CD14-positive monocyte (primary cell): ENCODE data around the gene CTR9. TPM values are rescaled to one million over a fixed set of nuclear protein-coding genes. Genes with fewer than 3 reads are reported as not detected.

ENCODE experiments used
- DNase-seq, 3 donors: peaks; one replicate each; pipeline ENCODE4 v3.0.0-alpha.2; 2011 to 2022
- H2AFZ ChIP-seq: 2 replicates; pipeline ENCODE4 v1.6.0; 2012; ENCODE audit warnings: mild to moderate bottlenecking, low read depth, low read length, inconsistent platforms; ENCODE audit not compliant: insufficient read depth, poor library complexity, severe bottlenecking
- H3K27ac ChIP-seq, 2 donors: 1 replicate in 1 of 2; 2 replicates in 1 of 2; pipeline ENCODE4 v1.5.1; 2012 to 2013; ENCODE audit warnings: low read length in 2 of 2, control low read depth in 1 of 2, inconsistent platforms in 1 of 2, low read depth in 1 of 2, mild to moderate bottlenecking in 1 of 2
- H3K27me3 ChIP-seq, 2 donors: one replicate each; pipeline versions ENCODE4 v1.6.0 to v1.6.1; 2011 to 2013; ENCODE audit warnings: low read length in 2 of 2; ENCODE audit not compliant: control insufficient read depth in 2 of 2, insufficient read depth in 2 of 2
- H3K36me3 ChIP-seq, 2 donors: replicated peaks in 1 of 2; 1 replicate in 1 of 2; 2 replicates in 1 of 2; pipeline versions ENCODE4 v1.5.1 to v1.6.1; 2012 to 2013; ENCODE audit warnings: low read length in 2 of 2, control low read depth in 1 of 2, inconsistent platforms in 1 of 2, mild to moderate bottlenecking in 1 of 2; ENCODE audit not compliant: insufficient read depth in 2 of 2, control insufficient read depth in 1 of 2
- H3K4me1 ChIP-seq, 2 donors: 1 replicate in 1 of 2; 2 replicates in 1 of 2; pipeline versions ENCODE4 v1.5.1 to v1.6.1; 2012 to 2013; ENCODE audit warnings: low read length in 2 of 2, control low read depth in 1 of 2, inconsistent platforms in 1 of 2, mild to moderate bottlenecking in 1 of 2, moderate library complexity in 1 of 2; ENCODE audit not compliant: insufficient read depth in 2 of 2, control insufficient read depth in 1 of 2
- H3K4me2 ChIP-seq: replicated peaks from 2 replicates; pipeline ENCODE3; 2012; ENCODE audit warnings: low read length, moderate library complexity, mild to moderate bottlenecking; ENCODE audit not compliant: poor library complexity, severe bottlenecking; ENCODE audit errors: extremely low read depth
- H3K4me3 ChIP-seq, 3 experiments: fragments of 200-600 bp in 1 of 3; sonication (generic) in 1 of 3; replicated peaks in 1 of 3; 1 replicate in 2 of 3; 2 replicates in 1 of 3; pipeline ENCODE4 v1.5.1; 2011 to 2013; ENCODE audit warnings: low read length in 3 of 3, mild to moderate bottlenecking in 3 of 3, control low read depth in 2 of 3, low read depth in 2 of 3, inconsistent platforms in 1 of 3, moderate library complexity in 1 of 3
- H3K79me2 ChIP-seq: 2 replicates; pipeline ENCODE4 v1.6.0; 2012; ENCODE audit warnings: mild to moderate bottlenecking, control low read depth, inconsistent platforms, low read length, moderate library complexity; ENCODE audit not compliant: insufficient read depth
- H3K9ac ChIP-seq: 2 replicates; pipeline ENCODE4 v1.6.0; 2017; ENCODE audit warnings: low read length, mild to moderate bottlenecking; ENCODE audit not compliant: insufficient read depth, poor library complexity, severe bottlenecking
- H3K9me3 ChIP-seq, 2 donors: replicated peaks in 1 of 2; 1 replicate in 1 of 2; 2 replicates in 1 of 2; pipeline versions ENCODE4 v1.5.1 to v1.6.1; 2012 to 2013; ENCODE audit warnings: low read length in 2 of 2, control low read depth in 1 of 2; ENCODE audit not compliant: control insufficient read depth in 1 of 2, insufficient read depth in 1 of 2
- H4K20me1 ChIP-seq: 2 replicates; pipeline ENCODE4 v1.6.0; 2012; ENCODE audit warnings: mild to moderate bottlenecking, low read length, control low read depth, moderate library complexity; ENCODE audit not compliant: insufficient read depth
- H3K27ac Mint-ChIP-seq, 7 donors: one replicate each; pipeline ENCODE4 v1.8.0; 2020; ENCODE audit warnings: mild to moderate bottlenecking in 7 of 7, mixed read lengths in 7 of 7, moderate library complexity in 6 of 7, inconsistent platforms in 2 of 7
- H3K27me3 Mint-ChIP-seq, 3 donors: one replicate each; pipeline ENCODE4 v1.8.0; 2021 to 2022; ENCODE audit warnings: low read depth in 3 of 3, mild to moderate bottlenecking in 3 of 3, mixed read lengths in 3 of 3, moderate library complexity in 3 of 3, inconsistent platforms in 1 of 3
- H3K36me3 Mint-ChIP-seq, 2 donors: one replicate each; pipeline ENCODE4 v1.8.0; 2020; ENCODE audit warnings: mixed read lengths in 2 of 2, inconsistent platforms in 1 of 2, mild to moderate bottlenecking in 1 of 2
- H3K4me1 Mint-ChIP-seq: one replicate; pipeline ENCODE4 v1.8.0; 2020; ENCODE audit warnings: mild to moderate bottlenecking, mixed read lengths
- H3K4me3 Mint-ChIP-seq, 2 donors: one replicate each; pipeline ENCODE4 v1.8.0; 2020; ENCODE audit warnings: mild to moderate bottlenecking in 2 of 2, mixed read lengths in 2 of 2, moderate library complexity in 1 of 2
- H3K9me3 Mint-ChIP-seq, 7 donors: one replicate each; pipeline ENCODE4 v1.8.0; 2020 to 2022; ENCODE audit warnings: mixed read lengths in 7 of 7, mild to moderate bottlenecking in 6 of 7, moderate library complexity in 6 of 7, inconsistent platforms in 2 of 7
- CTCF ChIP-seq: fragments of 200-600 bp; IDR thresholded peaks from one replicate; pipeline ENCODE4 v1.8.0; 2022; ENCODE audit warnings: antibody characterized with exemption, mild to moderate bottlenecking
- WGBS: methylation state at CpG from one replicate; pipeline ENCODE4 v1.1.5; 2013; ENCODE audit warnings: missing lambda C conversion rate; ENCODE audit not compliant: insufficient coverage; 5-methylcytosine and 5-hydroxymethylcytosine counted together
- intact Hi-C, 2 donors: fragments of 100-400 bp; cut with micrococcal nuclease; formaldehyde crosslinking; loops; one replicate each; pipeline versions ENCODE4 v1.15.0 to v1.15.1; 2023
- polyA plus RNA-seq, 3 donors: library from polyadenylated mRNA; depleted of rRNA in 1 of 3; unstranded in 2 of 3; stranded (reverse) in 1 of 3; fragments of 300-500 nt in 2 of 3; fragments of >200 nt in 1 of 3; fragmentation: Illumina TruSeq in 2 of 3; gene quantifications; 1 replicate in 2 of 3; 2 replicates in 1 of 3; pipeline ENCODE4 v1.2.3, GENCODE V29; 2012 to 2021

CTR9 gene
- polyA plus RNA-seq, 3 donors = 5.0 to 37.5 (median 18.3) TPM

GRCh38 chr11:10777393-10777793 lies 26.3 kb downstream of the CTR9 start:
- H3K9me3 Mint-ChIP-seq = no peaks in the 10 kb centered on the region
- intact Hi-C loops = no loop called here

GRCh38 chr11:10777806-10778205 lies 26.8 kb downstream of the CTR9 start:
- Histone ChIP-seq H3K4me2 (no peak overlapping the region), H3K4me3 (no peak overlapping the region), H4K20me1 (no peaks in the 10 kb centered on the region), H3K4me1 (peaks cover 10 to 13% of the 10 kb centered on the region in 2 donors), H3K27ac (peak overlapping the region in 1 of 2 donors; percentile 39), H3K9ac (no peak overlapping the region), H3K27me3 (no peaks in the 10 kb centered on the region), H2AFZ (no peak overlapping the region), H3K79me2 (no peaks in the 10 kb centered on the region), H3K9me3 (no peaks in the 10 kb centered on the region), H3K36me3 (peaks cover 47 to 56% of the 10 kb centered on the region in 2 donors)
- peak overlapping the region in 3 of 7 donors; percentile 14 to 50 (median 32) for H3K27ac Mint-ChIP-seq
- no peak overlapping the region for H3K4me3 Mint-ChIP-seq
- TF ChIP-seq CTCF = no peak
- H3K4me1 Mint-ChIP-seq = peaks cover 19% of the 10 kb centered on the region
- peaks cover 65 to 74% of the 10 kb centered on the region in 2 donors for H3K36me3 Mint-ChIP-seq
- H3K9me3 Mint-ChIP-seq = no peaks in the 10 kb centered on the region
- DNase-seq = peak in 2 of 3 donors; percentile 12 to 15
- intact Hi-C loops = no loop called here
- no peaks in the 10 kb centered on the region for H3K27me3 Mint-ChIP-seq
- no CpG with 5 or more reads among the region's 6 CpGs for WGBS

More at GRCh38 chr11:10777393-10777793, 26.3 kb downstream of the CTR9 start:
- WGBS = 46% methylated on average over 3 of the region's 3 CpGs
- Histone ChIP-seq H3K9me3 (no peaks in the 10 kb centered on the region), H3K9ac (no peak overlapping the region), H3K36me3 (peaks cover 47 to 60% of the 10 kb centered on the region in 2 donors), H3K27ac (peak overlapping the region in 1 of 2 donors; percentile 39), H3K27me3 (no peaks in the 10 kb centered on the region), H2AFZ (no peak overlapping the region), H3K4me2 (no peak overlapping the region), H4K20me1 (no peaks in the 10 kb centered on the region), H3K4me3 (no peak overlapping the region), H3K4me1 (peaks cover 10 to 13% of the 10 kb centered on the region in 2 donors), H3K79me2 (no peaks in the 10 kb centered on the region)
- H3K27ac Mint-ChIP-seq = peak overlapping the region in 2 of 7 donors; percentile 56 to 62
- H3K4me1 Mint-ChIP-seq = peaks cover 19% of the 10 kb centered on the region
- H3K27me3 Mint-ChIP-seq = no peaks in the 10 kb centered on the region
- H3K4me3 Mint-ChIP-seq = no peak overlapping the region
- DNase-seq = no peak
- H3K36me3 Mint-ChIP-seq = peaks cover 70 to 79% of the 10 kb centered on the region in 2 donors
- no peak for TF ChIP-seq CTCF
